Measurements from ENCODE around the gene SORBS2. TPM values are rescaled to one million over a fixed set of nuclear protein-coding genes. Genes with fewer than 3 reads are reported as not detected.

The SORBS2 gene
- total and polyA plus RNA-seq, 9 donors, result 17.4 to 204 (median 32.7) TPM

DNA sequence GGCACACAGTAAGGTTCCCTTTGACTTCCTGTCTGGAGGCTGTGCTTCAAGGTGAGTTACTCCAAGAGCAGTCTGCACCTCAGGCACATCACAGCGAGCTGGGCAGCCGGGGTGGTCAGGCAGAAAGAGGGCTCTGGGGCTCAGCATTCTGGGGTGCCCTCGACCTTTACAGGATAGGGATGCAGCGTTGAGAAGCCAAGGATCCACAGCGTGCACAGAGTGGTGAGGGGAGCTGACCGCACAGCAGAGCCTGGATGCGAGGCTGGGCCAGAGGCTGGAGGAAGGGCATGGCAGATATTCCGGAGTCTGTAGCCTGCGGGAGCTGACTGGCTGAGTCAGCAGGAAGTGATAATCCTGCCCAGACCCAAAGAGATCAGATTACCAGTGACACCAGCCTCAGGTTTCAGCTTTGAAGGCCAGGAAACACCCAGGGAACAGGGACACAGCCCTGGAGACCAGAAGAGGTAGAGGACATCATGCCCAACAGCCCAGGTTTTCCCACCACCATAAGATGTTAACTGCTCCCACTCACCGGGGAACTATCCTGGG is 238.3 kb downstream of the SORBS2 start:
- no peak for DNase-seq
- Histone ChIP-seq H3K9me3 (no peaks in the 10 kb centered on the region), H3K27me3 (no peaks in the 10 kb centered on the region), H3K27ac (no peak overlapping the region), H3K4me1 (ENCODE audit: insufficient read depth) (peaks cover 2% of the 10 kb centered on the region), H3K36me3 (no peaks in the 10 kb centered on the region), H3K4me3 (no peak overlapping the region)
- intact Hi-C loops (cut with DNase I), result no loop called here
- 60 to 71% (median 68%) methylated on average over 10 of the region's 10 CpGs for WGBS, 3 donors
- TF ChIP-seq POLR2A (IDR thresholded peaks at IDR 0.05) (no peak), EP300 (IDR thresholded peaks at IDR 0.05) (no peak)
- TF ChIP-seq, protein P1, sequence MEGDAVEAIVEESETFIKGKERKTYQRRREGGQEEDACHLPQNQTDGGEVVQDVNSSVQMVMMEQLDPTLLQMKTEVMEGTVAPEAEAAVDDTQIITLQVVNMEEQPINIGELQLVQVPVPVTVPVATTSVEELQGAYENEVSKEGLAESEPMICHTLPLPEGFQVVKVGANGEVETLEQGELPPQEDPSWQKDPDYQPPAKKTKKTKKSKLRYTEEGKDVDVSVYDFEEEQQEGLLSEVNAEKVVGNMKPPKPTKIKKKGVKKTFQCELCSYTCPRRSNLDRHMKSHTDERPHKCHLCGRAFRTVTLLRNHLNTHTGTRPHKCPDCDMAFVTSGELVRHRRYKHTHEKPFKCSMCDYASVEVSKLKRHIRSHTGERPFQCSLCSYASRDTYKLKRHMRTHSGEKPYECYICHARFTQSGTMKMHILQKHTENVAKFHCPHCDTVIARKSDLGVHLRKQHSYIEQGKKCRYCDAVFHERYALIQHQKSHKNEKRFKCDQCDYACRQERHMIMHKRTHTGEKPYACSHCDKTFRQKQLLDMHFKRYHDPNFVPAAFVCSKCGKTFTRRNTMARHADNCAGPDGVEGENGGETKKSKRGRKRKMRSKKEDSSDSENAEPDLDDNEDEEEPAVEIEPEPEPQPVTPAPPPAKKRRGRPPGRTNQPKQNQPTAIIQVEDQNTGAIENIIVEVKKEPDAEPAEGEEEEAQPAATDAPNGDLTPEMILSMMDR (IDR thresholded peaks at IDR 0.05), result no peak

DNA sequence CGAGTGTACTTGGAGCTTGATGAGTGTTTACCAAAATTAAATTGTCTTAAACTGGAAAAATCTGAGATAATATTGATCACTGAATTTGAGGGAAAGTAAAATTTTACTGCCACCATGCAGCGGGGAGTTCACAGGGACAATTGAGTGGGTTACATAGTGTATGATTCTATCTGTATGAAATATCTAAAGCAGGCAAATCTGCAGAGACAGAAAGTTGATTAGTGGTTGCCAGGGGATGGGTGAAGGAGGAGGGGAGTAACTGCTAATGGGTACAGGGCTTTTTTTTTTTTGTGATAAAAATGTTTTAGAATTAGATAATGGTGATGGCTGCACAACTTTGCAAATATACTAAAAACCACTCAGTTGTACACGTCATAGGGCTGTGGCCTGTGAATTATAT is 241.3 kb downstream of the SORBS2 start:
- Histone ChIP-seq H3K4me1 (ENCODE audit: insufficient read depth) (peaks cover 6% of the 10 kb centered on the region), H3K27me3 (no peaks in the 10 kb centered on the region), H3K9me3 (no peaks in the 10 kb centered on the region), H3K36me3 (no peaks in the 10 kb centered on the region), H3K27ac (no peak overlapping the region), H3K4me3 (no peak overlapping the region)
- WGBS, 3 donors, result 82 to 89% (median 86%) methylated on average over 3 of the region's 3 CpGs
- TF ChIP-seq EP300 (IDR thresholded peaks at IDR 0.05) (no peak), POLR2A (IDR thresholded peaks at IDR 0.05) (no peak)
- TF ChIP-seq, protein P1 (IDR thresholded peaks at IDR 0.05), result no peak
- intact Hi-C loops (cut with DNase I), result no loop called here
- no peak for DNase-seq

DNA sequence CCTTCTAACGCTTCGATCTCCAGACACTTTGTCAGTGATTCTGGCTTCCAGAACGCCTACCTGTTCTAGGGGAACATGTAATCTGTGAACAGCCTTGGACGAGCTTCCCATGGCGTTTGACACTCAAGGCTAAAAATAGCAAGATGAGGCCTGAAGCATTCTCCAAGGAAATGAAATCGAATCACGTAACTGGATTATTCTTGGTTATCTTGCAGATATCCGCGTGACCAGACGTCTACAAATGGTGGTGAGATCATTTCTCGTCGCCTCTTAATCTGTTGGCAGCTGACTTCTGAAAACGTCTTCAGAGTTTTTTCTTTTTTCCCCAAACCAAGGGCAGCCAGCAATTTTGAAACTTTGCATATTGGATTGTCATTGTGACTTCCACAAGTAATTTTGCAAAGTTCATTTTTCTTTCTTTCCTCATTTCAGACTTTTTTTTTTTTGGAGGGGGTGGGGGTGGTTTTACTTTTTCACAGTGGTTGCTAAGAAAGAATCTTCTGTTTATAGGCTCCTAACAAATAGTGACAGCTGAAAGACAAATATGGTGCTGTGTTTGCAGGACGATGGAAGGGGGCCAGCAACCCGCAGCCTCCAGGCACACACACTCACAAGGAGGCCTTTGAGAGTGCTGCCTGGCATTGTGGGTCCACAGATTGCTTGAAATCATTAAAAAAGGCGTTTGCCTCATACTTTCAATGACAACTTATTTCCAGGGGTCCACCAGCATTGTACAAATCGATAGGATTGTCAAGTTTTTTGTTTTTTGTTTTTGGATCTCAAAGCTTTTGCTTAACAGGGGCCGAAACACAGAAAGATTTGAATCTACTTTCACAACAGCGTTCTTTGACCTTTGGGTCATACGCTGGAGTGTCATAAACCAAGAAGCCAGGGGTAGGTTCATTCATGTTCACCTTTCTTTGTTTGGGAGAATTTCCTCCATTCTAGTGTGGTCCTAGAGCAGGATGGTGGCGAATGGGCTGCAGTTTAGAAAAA is 244.3 kb downstream of the SORBS2 start:
- H3K9me3 ChIP-seq, result no peaks in the 10 kb centered on the region
- H3K27me3 ChIP-seq, result no peaks in the 10 kb centered on the region
- H3K36me3 ChIP-seq, result no peaks in the 10 kb centered on the region
- peak; percentile 60 to 72 (median 66) for DNase-seq
- intact Hi-C loops (cut with DNase I), result no loop called here
- peaks cover 6% of the 10 kb centered on the region for H3K4me1 ChIP-seq (ENCODE audit: insufficient read depth)
- TF ChIP-seq, protein P1 (IDR thresholded peaks at IDR 0.05), result no peak
- TF ChIP-seq EP300 (IDR thresholded peaks at IDR 0.05) (peak; percentile 92), POLR2A (IDR thresholded peaks at IDR 0.05) (no peak)
- WGBS, 3 donors, result 26 to 35% (median 27%) methylated on average over 21 of the region's 21 CpGs
- no peak overlapping the region for H3K4me3 ChIP-seq
- H3K27ac ChIP-seq, result peak overlapping the region; percentile 63 to 77

DNA sequence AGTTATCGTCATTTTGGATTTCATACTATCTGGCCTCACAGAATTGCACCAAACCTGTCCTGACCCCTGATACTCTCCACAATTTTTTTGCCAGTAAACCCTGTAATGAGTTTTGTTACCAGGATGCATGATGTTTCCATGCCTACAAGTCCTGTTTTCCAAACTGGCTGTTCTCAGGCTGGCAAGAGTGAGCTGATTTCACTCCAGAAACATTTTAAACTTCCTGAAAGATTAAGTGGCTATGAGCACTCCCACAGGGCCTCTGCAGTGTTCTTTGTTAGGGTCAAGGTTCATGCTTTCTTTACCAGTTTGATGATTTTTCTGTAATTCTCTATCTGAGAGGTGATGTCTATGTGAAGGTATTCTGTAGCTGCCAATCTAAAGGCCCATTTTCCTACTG is 245.0 kb downstream of the SORBS2 start:
- peaks cover 6% of the 10 kb centered on the region for H3K4me1 ChIP-seq (ENCODE audit: insufficient read depth)
- 0 to 5% (median 4%) methylated on average over 1 of the region's 1 CpG for WGBS, 3 donors
- DNase-seq, result peak in 2 of 5 donors; percentile 50 to 73

More for the DNA sequence above, 245.0 kb downstream of the SORBS2 start:
- Histone ChIP-seq H3K9me3 (no peaks in the 10 kb centered on the region), H3K27me3 (no peaks in the 10 kb centered on the region), H3K27ac (peak overlapping the region; percentile 41 to 77), H3K4me3 (no peak overlapping the region), H3K36me3 (no peaks in the 10 kb centered on the region)
- intact Hi-C loops (cut with DNase I), result no loop called here
- TF ChIP-seq EP300 (IDR thresholded peaks at IDR 0.05), result no peak
- TF ChIP-seq, protein P1 (IDR thresholded peaks at IDR 0.05), result no peak
- no peak for TF ChIP-seq POLR2A (IDR thresholded peaks at IDR 0.05)
